SKM-1 (cell line): Measurements from ENCODE around the gene PEX7.
"Not testable (repeated sequence)": the region's sequence is repeated elsewhere in the genome, so short reads cannot be mapped to it uniquely, and the experiment has no call there.

Experiments
- DNase-seq: peaks from one replicate; lab custom pipeline; 2025; ENCODE audit not compliant: unreplicated experiment; lab: John Stamatoyannopoulos, UW

The PEX7 gene

DNA sequence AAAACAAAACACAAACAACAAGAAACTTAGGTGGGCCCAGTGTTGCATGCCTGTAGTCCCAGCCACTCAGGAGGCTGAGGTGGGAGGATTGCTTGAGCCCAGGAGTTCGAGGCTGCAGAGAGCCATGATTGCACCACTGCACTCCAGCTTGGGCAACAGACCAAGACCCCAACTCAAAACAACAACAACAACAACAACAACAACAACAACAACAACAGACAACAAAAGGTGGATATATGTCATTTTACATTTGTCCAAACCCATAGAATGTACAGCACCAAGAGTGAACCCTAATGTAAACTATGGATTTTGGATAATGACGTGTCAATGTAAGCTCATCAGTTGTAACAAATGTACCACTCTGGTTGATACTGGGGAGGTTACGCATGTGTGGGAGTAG is 127.6 kb downstream of the PEX7 start:
- DNase-seq = not testable (repeated sequence)

DNA sequence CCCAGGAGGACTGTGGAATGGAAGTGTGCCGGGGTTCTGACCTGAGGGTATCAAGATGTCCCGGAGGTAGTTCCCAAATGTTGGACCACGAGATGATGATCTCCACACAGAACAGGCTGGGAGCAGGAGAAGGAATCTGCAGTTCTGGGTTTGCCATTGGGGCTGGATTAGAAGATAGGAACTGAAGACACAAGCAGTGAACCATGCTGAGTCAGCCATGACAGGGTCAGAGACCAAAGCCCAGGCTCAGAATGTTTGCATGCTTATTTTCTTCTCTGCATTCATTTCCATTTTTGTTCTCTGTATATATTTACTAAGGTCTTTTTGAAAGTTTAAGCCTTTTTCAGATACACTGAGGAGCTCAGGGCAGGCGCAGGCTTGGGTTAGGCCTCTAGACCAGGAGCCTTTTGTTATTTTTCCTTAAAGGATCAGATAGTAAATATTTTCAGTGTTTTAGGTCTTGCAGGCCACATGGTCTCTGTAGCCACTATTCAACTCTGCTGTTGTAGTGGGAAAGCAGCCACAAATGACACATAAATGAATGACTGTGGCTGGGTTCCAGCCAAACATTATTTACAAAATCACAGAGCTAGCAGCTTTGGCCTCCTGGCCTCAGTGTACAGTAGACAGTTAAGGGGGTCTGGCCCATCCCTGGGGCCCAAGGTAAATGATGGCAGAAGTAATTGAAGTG is 128.2 kb downstream of the PEX7 start:
- no peak for DNase-seq

DNA sequence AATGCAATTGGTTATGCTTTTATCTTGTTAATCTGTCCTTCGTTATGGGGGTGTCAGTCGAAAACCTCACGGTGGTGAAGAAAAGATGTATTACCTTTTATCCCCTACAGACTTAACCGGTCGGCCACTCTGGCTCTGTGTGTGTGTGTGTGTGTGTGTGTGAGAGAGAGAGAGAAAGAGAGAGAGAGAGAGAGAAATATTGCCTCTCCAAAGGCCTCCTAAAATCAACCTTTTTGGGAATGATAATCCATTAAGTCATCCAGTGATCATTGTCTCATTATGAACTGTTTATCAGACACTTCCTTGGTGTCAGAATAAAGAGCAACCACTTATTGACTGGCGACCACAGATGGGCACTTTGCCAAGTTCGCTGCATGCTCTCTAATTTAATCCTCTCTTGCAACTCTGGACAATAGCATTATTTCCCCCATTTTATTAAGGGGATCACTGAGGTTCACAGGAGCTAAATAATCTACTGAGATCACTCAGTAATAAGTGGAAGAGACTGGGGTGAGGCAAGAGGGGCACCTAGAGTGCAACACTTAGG is 130.4 kb downstream of the PEX7 start:
- DNase-seq = no peak

DNA sequence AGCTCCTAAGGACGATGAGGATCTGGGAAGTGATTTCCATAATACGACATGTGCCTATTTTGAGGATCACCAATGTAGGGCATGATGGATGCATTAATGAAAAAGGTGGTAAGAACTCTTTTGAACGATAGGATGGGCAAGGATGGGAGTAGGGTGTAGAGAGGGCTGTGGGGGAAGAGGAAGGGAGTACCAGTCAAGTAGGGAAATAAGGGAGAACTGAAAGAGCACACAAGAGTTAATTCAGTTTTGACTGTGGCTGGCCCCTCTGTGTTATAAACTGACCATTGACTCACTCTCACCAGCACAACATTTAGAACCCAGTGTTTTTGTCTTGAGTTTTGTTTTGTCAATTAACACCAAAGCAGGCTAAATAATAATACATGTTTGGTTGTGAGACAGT is 132.7 kb downstream of the PEX7 start:
- no peak for DNase-seq

DNA sequence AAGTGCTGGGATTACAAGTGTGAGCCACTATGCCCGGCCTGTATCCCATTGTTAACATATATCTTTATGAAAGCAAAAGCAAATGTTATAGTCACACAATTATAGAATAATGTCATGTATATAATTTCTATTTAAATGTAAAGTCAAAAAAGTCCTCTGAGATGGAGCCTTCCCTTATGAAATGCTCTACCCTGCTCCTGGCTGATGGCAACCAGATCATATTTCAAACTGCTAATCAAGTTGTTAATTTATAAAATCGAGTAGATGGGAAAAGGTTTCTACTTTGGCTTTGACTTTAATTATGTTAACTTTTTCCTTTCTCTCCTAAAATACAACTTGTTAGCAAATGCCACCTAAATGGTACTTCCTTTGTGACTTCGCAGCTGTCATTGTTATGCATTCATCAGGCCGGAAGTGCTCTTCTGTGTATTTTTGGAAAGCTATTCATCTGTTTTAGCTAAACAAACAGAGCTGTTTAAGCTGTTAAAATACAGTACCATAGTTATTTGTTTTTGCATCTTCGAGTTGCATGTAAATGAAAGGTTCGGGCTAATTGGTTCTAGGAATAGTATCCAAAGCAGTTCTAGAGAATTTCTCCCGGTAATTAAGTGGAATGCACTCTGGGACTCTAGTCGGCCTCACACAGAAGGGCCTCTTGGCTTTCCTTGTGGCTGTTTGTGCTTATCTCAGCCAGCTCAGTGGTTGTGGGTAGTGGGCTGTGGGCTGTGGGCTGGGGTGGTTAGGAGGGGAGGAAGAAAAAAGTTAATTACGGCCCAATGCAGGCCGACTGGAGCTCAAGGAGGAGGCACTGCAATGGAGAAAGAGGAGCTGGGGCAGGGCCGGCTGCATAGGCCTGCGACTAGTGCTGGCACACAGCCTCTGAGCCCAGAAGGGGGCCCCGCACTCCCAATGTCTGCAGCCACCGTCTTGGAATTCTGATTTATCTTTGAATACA is 134.5 kb downstream of the PEX7 start:
- no peak for DNase-seq

DNA sequence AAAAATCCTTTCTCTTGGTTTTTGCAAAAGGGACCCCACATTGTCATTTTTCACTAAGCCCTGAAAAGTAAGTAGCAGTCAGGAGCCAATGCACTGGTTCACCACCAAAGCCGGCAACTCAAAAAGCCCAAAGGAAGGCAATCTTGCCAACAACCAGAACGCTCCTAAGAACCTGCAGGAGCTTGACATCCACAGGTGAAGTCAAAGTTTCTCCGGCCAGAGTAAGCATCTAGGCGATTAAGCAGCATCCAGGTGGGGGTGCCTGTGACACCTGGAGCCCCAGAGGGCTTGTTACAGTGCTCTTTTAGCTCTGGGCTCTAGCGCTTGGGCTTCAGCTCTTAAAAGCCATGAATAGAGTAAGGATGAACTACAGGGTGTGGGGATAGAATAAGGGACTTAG is 135.8 kb downstream of the PEX7 start:
- no peak for DNase-seq

DNA sequence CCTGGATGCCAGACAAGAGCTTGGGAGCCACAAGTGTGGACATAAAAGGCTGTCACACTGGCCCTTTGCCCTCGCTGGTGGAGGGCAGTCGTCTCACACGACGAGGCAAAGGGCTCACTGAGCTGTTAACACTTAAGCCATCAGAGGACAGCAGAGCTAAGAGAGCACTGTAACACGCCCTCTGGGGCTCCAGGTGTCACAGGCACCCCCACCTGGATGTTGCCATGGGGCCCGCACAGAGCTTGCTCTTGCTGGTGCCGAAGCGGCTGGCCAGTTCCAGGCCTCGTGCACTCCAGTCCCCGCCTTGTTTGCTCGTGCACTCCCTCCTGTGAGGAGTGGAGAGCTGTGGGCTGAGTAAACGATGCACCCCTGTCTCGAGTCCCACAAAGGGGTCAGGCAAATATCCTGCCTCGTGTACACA is 137.1 kb downstream of the PEX7 start:
- no peak for DNase-seq

DNA sequence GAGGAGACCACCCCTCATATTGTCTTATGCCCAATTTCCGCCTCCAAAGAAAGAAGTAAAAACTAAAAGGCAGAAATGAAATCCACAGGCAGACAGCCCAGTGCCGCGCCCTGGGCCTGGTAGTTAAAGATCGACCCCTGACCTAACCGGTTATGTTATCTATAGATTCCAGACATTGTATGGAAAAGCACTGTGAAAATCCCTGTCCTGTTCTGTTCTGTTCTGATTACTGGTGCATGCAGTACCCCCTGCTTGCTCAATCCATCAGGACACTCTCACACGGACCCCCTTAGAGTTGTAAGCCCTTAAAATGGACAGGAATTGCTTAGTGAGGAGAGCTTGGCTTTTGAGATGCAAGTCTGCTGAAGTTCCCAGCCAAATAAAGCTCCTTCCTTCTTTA is 137.5 kb downstream of the PEX7 start:
- not testable (repeated sequence) for DNase-seq

DNA sequence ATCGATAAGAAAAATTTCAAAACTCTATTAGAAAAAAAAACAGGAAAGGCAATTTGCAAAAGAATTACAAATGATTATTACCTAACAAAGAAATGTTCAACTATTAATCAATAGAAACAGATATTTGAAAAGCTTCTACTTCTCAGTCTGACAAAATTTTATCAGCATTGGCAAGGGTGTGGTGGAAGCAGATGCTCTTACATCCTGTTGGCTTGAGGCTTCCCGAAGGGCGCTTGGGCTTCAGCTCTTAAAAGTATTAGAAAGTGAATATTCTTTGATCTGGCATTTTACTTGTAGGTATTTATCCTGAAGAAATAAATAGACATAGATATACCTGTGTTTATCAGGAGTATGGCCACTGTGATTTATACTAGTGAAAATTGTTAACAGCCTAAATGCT is 138.4 kb downstream of the PEX7 start:
- DNase-seq = no peak

DNA sequence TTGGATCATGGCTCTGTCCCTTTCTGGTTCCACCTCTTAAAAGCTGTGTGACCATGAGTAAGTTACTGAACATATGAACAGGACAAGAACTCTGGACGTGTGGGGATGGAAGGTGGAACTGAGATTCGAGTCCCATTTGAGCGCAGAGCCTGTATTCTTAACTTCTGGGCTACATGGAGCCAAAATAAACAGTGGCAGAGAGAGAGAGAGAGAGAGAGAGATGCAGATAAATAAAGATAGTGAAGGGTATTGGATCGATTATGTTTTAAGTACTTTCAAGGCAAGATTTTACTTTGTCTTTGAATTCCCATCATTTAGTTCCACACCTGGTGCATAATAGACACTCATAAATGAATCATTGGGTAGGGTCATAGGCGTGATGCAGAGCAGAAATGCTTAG is 139.5 kb downstream of the PEX7 start:
- DNase-seq = no peak

DNA sequence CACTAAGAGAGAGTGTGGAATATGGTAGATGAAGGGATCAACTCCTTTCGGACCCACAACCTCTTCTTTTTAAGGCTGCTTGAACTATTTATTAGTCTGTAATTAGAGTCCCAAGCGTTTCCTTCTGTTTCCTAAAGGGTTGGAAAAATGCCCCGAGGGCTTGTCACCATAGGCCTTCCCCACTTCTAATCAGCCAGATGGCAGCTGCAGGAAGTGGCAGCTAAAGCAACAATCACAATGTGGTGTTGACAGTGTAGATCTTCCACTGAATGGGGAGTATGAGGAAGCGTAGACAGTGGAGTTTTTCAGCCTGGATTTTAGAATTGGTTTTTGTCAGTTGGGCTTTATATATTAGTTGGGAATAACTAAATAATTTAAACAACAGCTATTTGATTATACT is 140.3 kb downstream of the PEX7 start:
- no peak for DNase-seq

DNA sequence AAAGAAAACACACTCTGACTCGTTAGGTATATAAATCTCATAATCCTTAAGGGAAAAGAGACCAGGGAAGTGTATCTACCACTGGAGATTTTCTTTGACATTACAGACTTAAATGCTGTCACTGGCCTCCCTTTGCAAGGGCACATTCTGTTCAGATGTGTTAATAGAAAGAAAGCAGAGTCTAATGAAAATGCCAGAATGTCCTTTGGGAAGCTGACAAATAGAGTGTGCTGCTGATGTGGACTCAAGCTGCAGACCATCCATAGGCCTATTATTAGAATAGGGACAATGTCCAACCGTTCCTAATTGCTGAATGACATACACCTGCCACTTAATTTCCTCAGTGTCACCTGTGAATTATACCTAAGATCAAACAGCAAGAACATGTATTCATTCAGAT is 140.9 kb downstream of the PEX7 start:
- no peak for DNase-seq
